ENCODE data around the gene SNAPIN.

The SNAPIN gene

DNA sequence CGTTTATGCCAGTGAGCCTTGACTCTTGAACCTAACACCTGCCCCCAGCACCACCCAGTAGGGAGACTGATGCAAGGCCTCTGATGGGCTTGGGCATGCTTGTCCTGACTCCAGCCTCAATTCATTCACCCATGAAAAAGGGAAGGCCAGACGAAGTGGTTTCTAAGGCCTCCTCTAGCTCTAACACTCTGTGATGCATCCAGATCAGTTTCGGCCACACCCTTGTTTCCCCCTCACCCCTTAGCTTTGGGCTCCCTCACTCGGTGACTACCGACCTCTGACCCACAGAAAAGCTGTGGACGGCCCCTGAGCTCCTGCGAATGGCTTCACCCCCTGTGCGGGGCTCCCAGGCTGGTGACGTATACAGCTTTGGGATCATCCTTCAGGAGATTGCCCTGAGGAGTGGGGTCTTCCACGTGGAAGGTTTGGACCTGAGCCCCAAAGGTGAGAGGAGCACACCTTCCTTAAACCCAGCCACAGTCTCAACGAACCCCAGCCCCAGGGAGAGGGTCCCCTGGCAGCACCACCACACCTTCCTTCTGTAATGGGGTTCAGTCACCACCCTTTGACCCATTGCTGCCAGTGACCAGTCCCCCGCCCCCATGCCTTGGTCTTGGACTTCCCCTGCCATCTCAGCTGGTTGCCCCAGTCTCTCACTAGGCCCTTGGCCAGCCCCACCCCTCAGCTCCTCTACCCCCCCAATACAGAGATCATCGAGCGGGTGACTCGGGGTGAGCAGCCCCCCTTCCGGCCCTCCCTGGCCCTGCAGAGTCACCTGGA is 29.0 kb downstream of the SNAPIN start:
- Histone ChIP-seq H2AFZ (ENCODE audit: low read length) (no peak overlapping the region), H3K27me3 (ENCODE audit: insufficient read depth, low read length) (peaks cover 6% of the 10 kb centered on the region; the same call in 1 of the 2 replicates), H3K4me1 (ENCODE audit: insufficient read depth, low read length, severe bottlenecking) (no peaks in the 10 kb centered on the region), H3F3A (ENCODE audit: insufficient read depth, low read length) (no peaks in the 10 kb centered on the region), H3K79me2 (ENCODE audit: insufficient read depth, low read length) (no peaks in the 10 kb centered on the region), H3K4me2 (ENCODE audit: low read length) (no peak overlapping the region), H3K9me2 (ENCODE audit: low read depth, low read length) (no peaks in the 10 kb centered on the region), H3K36me3 (ENCODE audit: insufficient read depth, low read length) (no peaks in the 10 kb centered on the region), H3K9ac (ENCODE audit: low read length) (no peak overlapping the region), H4K20me1 (ENCODE audit: insufficient read depth, low read length) (no peaks in the 10 kb centered on the region), H3K27ac (ENCODE audit: low read depth, low read length, poor library complexity, severe bottlenecking) (no peak overlapping the region), H3K9me3 (ENCODE audit: low read length) (no peaks in the 10 kb centered on the region), H3K4me3 (ENCODE audit: low read depth, low read length, poor library complexity, severe bottlenecking) (no peak overlapping the region)
- TF ChIP-seq EZH2 (IDR thresholded peaks at IDR 0.05; ENCODE audit: borderline replicate concordance, low read length), result no peak
- TF ChIP-seq, protein P1, sequence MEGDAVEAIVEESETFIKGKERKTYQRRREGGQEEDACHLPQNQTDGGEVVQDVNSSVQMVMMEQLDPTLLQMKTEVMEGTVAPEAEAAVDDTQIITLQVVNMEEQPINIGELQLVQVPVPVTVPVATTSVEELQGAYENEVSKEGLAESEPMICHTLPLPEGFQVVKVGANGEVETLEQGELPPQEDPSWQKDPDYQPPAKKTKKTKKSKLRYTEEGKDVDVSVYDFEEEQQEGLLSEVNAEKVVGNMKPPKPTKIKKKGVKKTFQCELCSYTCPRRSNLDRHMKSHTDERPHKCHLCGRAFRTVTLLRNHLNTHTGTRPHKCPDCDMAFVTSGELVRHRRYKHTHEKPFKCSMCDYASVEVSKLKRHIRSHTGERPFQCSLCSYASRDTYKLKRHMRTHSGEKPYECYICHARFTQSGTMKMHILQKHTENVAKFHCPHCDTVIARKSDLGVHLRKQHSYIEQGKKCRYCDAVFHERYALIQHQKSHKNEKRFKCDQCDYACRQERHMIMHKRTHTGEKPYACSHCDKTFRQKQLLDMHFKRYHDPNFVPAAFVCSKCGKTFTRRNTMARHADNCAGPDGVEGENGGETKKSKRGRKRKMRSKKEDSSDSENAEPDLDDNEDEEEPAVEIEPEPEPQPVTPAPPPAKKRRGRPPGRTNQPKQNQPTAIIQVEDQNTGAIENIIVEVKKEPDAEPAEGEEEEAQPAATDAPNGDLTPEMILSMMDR (IDR thresholded peaks at IDR 0.05; ENCODE audit: low read length), result no peak

DNA sequence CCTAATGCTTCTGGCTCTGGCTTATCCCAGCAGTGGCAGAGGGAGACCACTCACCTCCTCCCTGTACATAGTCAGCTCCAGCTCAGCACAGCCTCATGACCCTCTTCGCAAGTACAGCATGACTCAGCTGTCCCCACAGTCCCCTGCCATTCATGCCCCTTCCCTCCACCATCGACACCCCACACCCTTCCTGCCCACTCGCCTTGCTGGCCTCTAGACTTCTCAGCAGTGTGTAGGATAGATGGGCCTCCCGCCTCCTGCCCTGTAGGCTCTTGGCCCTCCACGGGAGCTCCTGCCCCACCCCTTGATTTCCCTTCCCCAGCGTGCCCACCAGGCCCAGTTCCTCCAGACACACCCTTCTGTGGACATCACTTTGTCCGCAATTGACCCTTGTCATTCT is 29.8 kb downstream of the SNAPIN start:
- peaks cover 6% of the 10 kb centered on the region; the same call in 1 of the 2 replicates for H3K27me3 ChIP-seq (ENCODE audit: insufficient read depth, low read length)
- H3K36me3 ChIP-seq (ENCODE audit: insufficient read depth, low read length), result no peaks in the 10 kb centered on the region
- H3K9ac ChIP-seq (ENCODE audit: low read length), result no peak overlapping the region
- H2AFZ ChIP-seq (ENCODE audit: low read length), result no peak overlapping the region
- no peak overlapping the region for H3K4me3 ChIP-seq (ENCODE audit: low read depth, low read length, poor library complexity, severe bottlenecking)
- TF ChIP-seq, protein P1 (IDR thresholded peaks at IDR 0.05; ENCODE audit: low read length), result no peak
- no peak for TF ChIP-seq EZH2 (IDR thresholded peaks at IDR 0.05; ENCODE audit: borderline replicate concordance, low read length)
- H3K4me1 ChIP-seq (ENCODE audit: insufficient read depth, low read length, severe bottlenecking), result no peaks in the 10 kb centered on the region
- no peaks in the 10 kb centered on the region for H3K9me3 ChIP-seq (ENCODE audit: low read length)
- no peaks in the 10 kb centered on the region for H3K79me2 ChIP-seq (ENCODE audit: insufficient read depth, low read length)
- no peaks in the 10 kb centered on the region for H3F3A ChIP-seq (ENCODE audit: insufficient read depth, low read length)
- H4K20me1 ChIP-seq (ENCODE audit: insufficient read depth, low read length), result no peaks in the 10 kb centered on the region
- H3K27ac ChIP-seq (ENCODE audit: low read depth, low read length, poor library complexity, severe bottlenecking), result no peak overlapping the region
- no peak overlapping the region for H3K4me2 ChIP-seq (ENCODE audit: low read length)
- H3K9me2 ChIP-seq (ENCODE audit: low read depth, low read length), result no peaks in the 10 kb centered on the region

DNA sequence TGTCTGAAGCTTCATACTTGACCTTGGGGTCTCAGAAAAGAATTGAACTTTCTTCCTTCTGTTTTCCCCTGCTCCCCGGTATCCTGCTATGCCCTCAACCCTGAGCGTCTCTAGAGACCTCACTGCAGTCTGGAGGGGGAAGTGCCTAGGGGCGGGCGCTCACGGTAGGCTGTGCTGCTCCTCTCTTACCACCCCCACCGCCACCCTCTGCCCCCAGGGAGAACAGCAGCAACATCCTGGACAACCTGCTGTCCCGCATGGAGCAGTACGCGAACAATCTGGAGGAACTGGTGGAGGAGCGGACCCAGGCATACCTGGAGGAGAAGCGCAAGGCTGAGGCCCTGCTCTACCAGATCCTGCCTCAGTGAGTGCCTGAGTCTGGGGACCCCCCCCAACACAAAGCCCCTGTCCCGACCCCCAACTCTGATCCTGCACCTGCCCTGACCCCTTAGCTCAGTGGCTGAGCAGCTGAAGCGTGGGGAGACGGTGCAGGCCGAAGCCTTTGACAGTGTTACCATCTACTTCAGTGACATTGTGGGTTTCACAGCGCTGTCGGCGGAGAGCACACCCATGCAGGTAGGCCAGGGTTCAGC is 30.3 kb downstream of the SNAPIN start:
- H3K9ac ChIP-seq (ENCODE audit: low read length), result no peak overlapping the region
- no peaks in the 10 kb centered on the region for H3K36me3 ChIP-seq (ENCODE audit: insufficient read depth, low read length)
- TF ChIP-seq, protein P1 (IDR thresholded peaks at IDR 0.05; ENCODE audit: low read length), result no peak
- H3K4me2 ChIP-seq (ENCODE audit: low read length), result no peak overlapping the region
- H2AFZ ChIP-seq (ENCODE audit: low read length), result no peak overlapping the region
- H3K79me2 ChIP-seq (ENCODE audit: insufficient read depth, low read length), result no peaks in the 10 kb centered on the region
- no peaks in the 10 kb centered on the region for H4K20me1 ChIP-seq (ENCODE audit: insufficient read depth, low read length)
- H3K4me3 ChIP-seq (ENCODE audit: low read depth, low read length, poor library complexity, severe bottlenecking), result no peak overlapping the region
- no peaks in the 10 kb centered on the region for H3K9me2 ChIP-seq (ENCODE audit: low read depth, low read length)
- H3K4me1 ChIP-seq (ENCODE audit: insufficient read depth, low read length, severe bottlenecking), result no peaks in the 10 kb centered on the region
- H3K27ac ChIP-seq (ENCODE audit: low read depth, low read length, poor library complexity, severe bottlenecking), result no peak overlapping the region
- H3F3A ChIP-seq (ENCODE audit: insufficient read depth, low read length), result no peaks in the 10 kb centered on the region
- no peaks in the 10 kb centered on the region for H3K9me3 ChIP-seq (ENCODE audit: low read length)
- H3K27me3 ChIP-seq (ENCODE audit: insufficient read depth, low read length), result peaks cover 6% of the 10 kb centered on the region; the same call in 1 of the 2 replicates
